ENCODE measurements around the gene TSGA10.
A peak's percentile ranks its signal among the peaks of the same experiment; 100 is the strongest.
"Not testable (repeated sequence)": the region's sequence is repeated elsewhere in the genome, so short reads cannot be mapped to it uniquely, and the experiment has no call there.

The TSGA10 gene

DNA sequence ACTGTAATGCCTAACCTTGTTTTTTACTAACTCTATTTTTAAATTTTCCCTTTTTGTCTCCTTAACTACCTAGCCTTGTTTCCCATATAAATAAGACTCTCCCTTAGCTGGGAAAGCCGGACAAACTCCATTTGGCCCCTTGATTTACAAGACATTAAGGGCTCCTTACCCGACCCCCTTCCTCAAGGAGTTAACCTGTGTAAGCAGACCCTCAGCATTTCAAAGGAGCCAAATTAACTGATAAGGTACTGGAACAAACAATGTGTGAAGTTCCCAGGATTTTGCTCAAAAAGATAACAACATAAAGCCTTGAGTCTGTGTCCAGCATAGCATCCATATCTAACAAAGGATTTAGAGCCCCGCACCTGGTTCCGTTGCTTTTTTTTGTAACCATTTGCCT is 72.9 kb downstream of the TSGA10 start:
- no peak overlapping the region for H3K4me3 ChIP-seq (replicated peaks in 1 of 2; ENCODE audit: low read depth in 2 of 2, low read length in 2 of 2)
- DNase-seq (ENCODE audit: low read depth in 2 of 2) = no peak
- TF ChIP-seq, protein P1, sequence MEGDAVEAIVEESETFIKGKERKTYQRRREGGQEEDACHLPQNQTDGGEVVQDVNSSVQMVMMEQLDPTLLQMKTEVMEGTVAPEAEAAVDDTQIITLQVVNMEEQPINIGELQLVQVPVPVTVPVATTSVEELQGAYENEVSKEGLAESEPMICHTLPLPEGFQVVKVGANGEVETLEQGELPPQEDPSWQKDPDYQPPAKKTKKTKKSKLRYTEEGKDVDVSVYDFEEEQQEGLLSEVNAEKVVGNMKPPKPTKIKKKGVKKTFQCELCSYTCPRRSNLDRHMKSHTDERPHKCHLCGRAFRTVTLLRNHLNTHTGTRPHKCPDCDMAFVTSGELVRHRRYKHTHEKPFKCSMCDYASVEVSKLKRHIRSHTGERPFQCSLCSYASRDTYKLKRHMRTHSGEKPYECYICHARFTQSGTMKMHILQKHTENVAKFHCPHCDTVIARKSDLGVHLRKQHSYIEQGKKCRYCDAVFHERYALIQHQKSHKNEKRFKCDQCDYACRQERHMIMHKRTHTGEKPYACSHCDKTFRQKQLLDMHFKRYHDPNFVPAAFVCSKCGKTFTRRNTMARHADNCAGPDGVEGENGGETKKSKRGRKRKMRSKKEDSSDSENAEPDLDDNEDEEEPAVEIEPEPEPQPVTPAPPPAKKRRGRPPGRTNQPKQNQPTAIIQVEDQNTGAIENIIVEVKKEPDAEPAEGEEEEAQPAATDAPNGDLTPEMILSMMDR (IDR thresholded peaks at IDR 0.05; ENCODE audit: low read depth, low read length) = no peak

DNA sequence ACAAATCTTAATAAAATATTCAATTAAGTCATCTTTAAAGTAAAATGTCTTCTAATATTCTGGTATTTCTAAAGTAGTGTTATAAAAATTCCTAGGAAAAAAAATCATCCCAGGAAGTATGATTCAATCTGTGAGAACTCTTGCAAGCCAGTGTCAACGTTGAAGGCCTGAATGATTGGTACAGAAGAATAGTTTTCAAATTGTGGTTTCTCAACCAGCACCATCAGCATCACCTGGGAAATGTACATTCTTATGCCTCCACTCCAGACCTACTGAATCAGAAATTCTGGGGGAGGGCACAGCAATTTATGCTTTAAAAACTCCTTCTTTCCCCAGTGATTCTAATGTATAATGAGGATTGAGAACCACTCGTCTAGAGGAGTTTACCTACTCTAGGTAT is 75.5 kb downstream of the TSGA10 start:
- TF ChIP-seq, protein P1 (IDR thresholded peaks at IDR 0.05; ENCODE audit: low read depth, low read length) = no peak
- H3K4me3 ChIP-seq (replicated peaks in 1 of 2; ENCODE audit: low read depth in 2 of 2, low read length in 2 of 2) = no peak overlapping the region
- DNase-seq (ENCODE audit: low read depth in 2 of 2) = peak in 1 of 2 donors; percentile 26

DNA sequence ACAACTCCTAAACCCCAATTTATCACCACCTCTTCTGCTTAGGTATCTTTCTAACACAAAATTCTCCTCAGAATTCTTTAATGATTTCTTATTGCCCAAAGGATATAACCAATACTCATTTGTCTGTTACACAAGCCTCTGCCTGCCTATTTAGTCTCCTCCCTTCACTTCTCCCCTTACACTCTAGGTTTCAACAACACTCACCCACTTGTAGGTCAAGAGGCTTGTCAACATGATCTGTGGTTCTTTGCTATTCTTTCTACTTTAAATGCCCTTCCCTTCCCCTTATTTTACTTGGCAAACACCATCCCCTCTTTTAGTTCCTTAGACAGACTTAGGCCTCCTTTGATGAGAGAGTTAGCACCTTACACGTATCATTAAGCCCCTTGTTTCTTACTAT is 82.2 kb downstream of the TSGA10 start:
- DNase-seq (ENCODE audit: low read depth in 2 of 2) = no peak
- TF ChIP-seq, protein P1 (IDR thresholded peaks at IDR 0.05; ENCODE audit: low read depth, low read length) = no peak
- H3K4me3 ChIP-seq (replicated peaks in 1 of 2; ENCODE audit: low read depth in 2 of 2, low read length in 2 of 2) = no peak overlapping the region

DNA sequence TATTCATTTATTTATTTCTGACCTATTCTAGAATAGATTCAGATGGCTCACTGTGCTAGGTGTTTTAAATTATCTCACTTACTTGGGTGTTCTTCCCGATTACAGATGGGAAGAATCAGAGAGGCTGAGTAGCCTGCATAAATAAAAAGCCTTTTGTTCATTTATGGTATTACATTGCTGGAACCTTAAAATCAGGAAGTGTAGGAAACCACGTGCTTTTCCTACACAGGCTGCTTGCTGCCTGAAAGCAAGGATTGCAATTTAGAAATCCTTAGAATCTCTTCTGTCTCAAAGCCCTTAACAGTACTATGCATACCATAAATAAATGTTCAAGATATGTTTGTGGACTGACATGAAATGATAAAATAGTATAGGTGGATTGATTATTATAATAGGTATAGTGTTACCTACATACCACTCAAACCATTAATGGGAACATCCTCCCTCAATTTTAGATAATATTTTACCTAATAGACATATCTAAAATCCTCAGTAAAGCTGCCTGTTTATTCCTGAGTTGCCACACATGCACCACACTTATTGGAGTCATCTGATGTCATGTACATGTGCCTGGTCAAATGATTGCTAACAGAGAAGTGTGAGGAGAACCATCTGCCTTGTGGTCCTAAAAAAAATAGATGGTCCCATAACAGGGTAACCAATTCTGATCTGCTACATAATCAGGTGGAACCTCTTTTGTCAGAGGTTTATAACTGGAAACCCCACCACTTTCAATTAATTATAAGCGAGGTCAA is 86.7 kb downstream of the TSGA10 start:
- no peak overlapping the region for H3K4me3 ChIP-seq (replicated peaks in 1 of 2; ENCODE audit: low read depth in 2 of 2, low read length in 2 of 2)
- DNase-seq (ENCODE audit: low read depth in 2 of 2) = no peak
- TF ChIP-seq, protein P1 (IDR thresholded peaks at IDR 0.05; ENCODE audit: low read depth, low read length) = no peak

DNA sequence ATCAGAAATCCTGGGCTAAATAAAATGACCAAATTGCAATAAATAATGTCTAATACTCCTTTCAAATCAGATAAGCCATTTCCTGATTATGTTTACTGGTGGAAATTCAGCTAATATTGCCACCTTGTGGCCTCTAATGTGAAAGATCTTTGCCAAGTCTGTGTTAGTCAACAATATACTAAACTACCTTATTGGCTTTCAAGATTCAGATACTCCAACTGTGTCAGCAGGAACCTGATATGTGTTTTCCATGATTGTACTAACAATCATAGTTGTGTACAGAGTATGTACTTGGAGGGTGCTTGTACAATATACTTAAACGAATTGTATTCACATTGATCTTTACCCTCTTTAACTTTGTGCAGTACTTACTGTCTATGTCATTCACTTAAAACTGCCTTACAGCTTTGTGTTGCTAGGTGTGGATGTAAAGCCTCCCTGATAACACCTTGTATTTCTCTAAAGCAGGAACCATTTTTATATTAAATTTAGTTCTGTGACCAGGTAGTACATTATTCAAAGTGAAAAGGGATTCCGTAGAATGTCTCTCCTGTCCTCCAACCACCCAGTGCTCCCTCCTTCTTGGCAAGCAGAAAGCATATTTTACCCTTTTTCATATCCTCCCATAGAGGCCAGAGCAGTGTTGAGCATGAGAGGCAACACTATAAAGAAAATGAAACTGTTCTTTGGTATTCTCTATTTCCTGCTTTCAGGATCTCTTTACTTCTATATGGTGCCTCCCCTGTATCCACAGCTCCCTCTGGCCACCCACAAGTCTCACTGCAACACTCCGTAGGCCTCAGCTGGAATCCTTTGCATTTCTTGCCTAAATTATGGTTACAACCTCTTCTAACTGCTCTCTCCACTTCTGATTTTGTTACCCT is 88.4 kb downstream of the TSGA10 start:
- peak; percentile 77 to 79 for DNase-seq (ENCODE audit: low read depth in 2 of 2)
- TF ChIP-seq, protein P1 (IDR thresholded peaks at IDR 0.05; ENCODE audit: low read depth, low read length) = peak; percentile 75
- H3K4me3 ChIP-seq (replicated peaks in 1 of 2; ENCODE audit: low read depth in 2 of 2, low read length in 2 of 2) = no peak overlapping the region

DNA sequence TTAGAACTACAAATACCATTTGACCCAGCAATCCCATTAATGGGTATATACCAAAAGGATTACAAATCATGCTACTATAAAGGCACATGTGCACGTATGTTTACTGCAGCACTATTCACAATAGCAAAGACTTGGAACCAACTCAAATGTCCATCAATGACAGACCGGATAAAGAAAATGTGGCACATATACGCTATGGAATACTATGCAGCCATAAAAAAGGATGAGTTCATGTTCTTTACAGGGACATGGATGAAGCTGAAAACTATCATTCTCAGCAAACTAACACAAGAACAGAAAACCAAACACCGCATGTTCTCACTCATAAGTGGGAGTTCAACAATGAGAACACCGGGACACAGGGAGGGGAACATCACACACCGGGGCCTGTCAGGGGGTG is 105.6 kb downstream of the TSGA10 start:
- H3K4me3 ChIP-seq (replicated peaks in 1 of 2; ENCODE audit: low read depth in 2 of 2, low read length in 2 of 2); DNase-seq (ENCODE audit: low read depth in 2 of 2): not testable (repeated sequence)

DNA sequence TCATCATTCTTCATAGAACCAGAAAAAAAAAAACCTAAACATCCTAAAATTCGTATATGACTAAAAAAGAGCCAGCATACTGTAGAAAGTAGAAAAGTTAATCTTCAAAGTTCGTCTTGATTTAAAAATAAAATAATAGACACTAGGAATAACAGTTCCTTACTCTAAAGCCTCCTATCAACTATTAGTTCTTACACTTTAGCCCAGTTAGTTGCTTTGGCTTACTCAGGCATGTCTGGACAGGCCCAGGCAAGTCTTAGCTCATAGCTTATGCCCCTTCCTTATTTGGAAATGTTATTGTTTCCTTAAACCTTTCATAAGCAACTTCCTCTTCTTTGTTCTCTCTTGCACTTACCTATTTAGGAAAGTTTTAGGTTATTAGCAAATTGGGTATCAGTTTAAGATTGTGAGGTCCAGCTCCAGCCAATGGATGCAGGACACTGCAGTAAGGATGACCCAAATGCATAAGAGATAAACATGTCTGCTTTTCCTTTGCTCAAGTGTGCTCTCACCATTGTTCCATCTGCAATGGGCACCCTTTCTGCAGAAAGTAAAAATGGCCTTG is 113.9 kb downstream of the TSGA10 start:
- DNase-seq (ENCODE audit: low read depth in 2 of 2) = peak; percentile 3 to 45

More for the DNA sequence above, 113.9 kb downstream of the TSGA10 start:
- not testable (repeated sequence) for H3K4me3 ChIP-seq (replicated peaks in 1 of 2; ENCODE audit: low read depth in 2 of 2, low read length in 2 of 2)

Measured in cardiac fibroblast (primary cell).